ENCODE results near the gene TRIB2.
"Not testable (repeated sequence)": the region's sequence is repeated elsewhere in the genome, so short reads cannot be mapped to it uniquely, and the experiment has no call there.

The TRIB2 gene

DNA sequence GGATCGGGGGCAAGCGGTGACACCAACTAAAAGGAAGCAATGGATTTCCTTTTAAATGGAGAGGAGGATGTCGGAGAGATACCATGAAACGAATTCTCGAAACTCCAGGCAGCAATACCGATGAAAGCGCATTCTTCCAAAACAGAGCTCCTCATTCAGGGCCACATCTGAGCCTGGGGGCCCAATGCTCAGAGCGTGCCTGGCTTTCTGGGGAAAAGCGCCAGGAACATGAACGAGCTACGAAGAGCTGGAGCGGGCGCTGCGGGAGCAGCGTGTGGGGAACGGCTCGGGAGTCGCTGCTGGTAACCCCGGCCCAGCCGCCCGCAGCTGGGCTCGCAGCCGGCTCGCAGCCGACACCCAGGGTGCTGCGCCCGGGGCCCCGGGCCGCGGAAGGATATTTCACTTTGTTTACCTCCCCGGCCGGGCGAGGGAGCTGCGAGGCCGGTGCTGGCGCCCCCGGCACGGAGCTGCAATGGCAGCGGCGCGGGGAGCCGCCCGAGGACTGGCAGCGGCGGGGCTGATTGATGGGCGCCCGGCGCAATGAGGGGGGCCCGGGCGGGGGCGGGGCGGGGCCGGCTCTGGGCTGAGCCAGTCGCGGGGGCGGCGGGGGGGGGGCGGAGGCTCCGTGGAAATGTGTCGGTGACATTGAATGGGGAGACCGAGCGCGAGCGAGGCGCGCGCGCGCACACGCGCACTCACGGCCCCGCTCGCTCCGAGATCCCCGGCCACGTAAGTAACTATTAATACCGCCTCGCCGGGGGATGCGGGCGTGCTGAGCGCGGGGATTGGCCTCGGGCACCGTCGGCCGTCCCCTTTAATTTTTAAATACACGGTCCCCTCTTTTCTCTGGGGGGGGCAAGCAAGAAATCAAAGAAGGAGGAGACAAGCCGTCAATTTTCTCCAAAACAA is at the start of gene TRIB2:
Gene TRIB2 (plus strand): TSS at position 655 of the 909 bp plus-strand sequence. CDS start 1,372 bp downstream, outside the sequence.
- Histone ChIP-seq H3K9ac (ENCODE audit: low read depth, low read length) (peak within 1 kb of the TSS; percentile 96), H3K4me1 (ENCODE audit: insufficient read depth, low read length) (peaks cover 28% of the 10 kb centered on the region; the same call in 1 of the 2 replicates), H3K27me3 (ENCODE audit: insufficient read depth, low read length) (no peaks in the 10 kb centered on the region; the same call in 1 of the 2 replicates), H3K9me3 (ENCODE audit: insufficient read depth, low read depth, low read length) (no peaks in the 10 kb centered on the region), H3K36me3 (ENCODE audit: insufficient read depth, low read depth, low read length) (no peaks in the 10 kb centered on the region; the same call in 1 of the 2 replicates), H3K27ac (ENCODE audit: low read length) (peak within 1 kb of the TSS; percentile 63), H3K4me3 (ENCODE audit: low read length) (peak within 1 kb of the TSS; percentile 96)

GRCh38 chr2:12669036-12669435 is 47.7 kb upstream of the TRIB2 start:
- Histone ChIP-seq H3K4me3 (ENCODE audit: low read length) (no peak overlapping the region), H3K27ac (ENCODE audit: low read length) (no peak overlapping the region)

DNA sequence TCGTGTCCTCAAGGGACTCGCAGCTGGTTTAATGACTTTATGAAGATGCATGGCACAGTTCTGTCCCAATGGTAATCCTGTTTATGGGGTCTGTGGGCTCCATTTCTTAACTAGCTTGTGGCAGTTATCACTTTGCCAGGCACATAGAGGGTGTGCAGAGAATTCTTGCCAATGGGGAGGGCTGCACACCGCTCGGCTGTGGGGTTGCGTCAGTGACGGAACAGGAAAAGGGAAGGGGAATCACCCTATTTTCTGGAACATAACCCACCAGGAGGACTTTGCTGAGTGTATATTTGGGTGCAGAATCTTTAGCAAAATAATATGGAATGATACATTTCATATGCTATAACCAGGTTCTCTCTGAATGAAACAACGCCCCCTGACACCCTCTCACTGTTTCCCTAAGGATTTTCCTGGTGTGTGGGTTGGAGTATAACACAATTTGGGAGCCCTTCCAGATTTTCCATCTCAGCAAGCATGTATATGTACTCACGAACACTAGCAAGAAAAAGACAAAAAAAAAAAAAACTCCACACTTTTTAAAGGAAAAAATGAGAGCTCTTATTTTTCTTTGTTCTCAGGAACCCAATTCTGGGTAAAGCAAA is 43.9 kb upstream of the TRIB2 start:
- Histone ChIP-seq H3K27me3 (ENCODE audit: insufficient read depth, low read length) (no peaks in the 10 kb centered on the region), H3K36me3 (ENCODE audit: insufficient read depth, low read depth, low read length) (no peaks in the 10 kb centered on the region), H3K9ac (ENCODE audit: low read depth, low read length) (no peak overlapping the region), H3K9me3 (ENCODE audit: insufficient read depth, low read depth, low read length) (no peaks in the 10 kb centered on the region), H3K4me3 (ENCODE audit: low read length) (no peak overlapping the region), H3K27ac (ENCODE audit: low read length) (no peak overlapping the region), H3K4me1 (ENCODE audit: insufficient read depth, low read length) (no peaks in the 10 kb centered on the region)

More at GRCh38 chr2:12669036-12669435, 47.7 kb upstream of the TRIB2 start:
- Histone ChIP-seq H3K9me3 (ENCODE audit: insufficient read depth, low read depth, low read length) (peaks cover 17% of the 10 kb centered on the region; the same call in 1 of the 2 replicates), H3K36me3 (ENCODE audit: insufficient read depth, low read depth, low read length) (no peaks in the 10 kb centered on the region), H3K27me3 (ENCODE audit: insufficient read depth, low read length) (no peaks in the 10 kb centered on the region), H3K4me1 (ENCODE audit: insufficient read depth, low read length) (no peaks in the 10 kb centered on the region), H3K9ac (ENCODE audit: low read depth, low read length) (no peak overlapping the region)

GRCh38 chr2:12674644-12675328 is 42.0 kb upstream of the TRIB2 start:
- Histone ChIP-seq H3K4me3 (ENCODE audit: low read length) (no peak overlapping the region), H3K9ac (ENCODE audit: low read depth, low read length) (no peak overlapping the region), H3K27ac (ENCODE audit: low read length) (no peak overlapping the region), H3K27me3 (ENCODE audit: insufficient read depth, low read length) (no peaks in the 10 kb centered on the region), H3K9me3 (ENCODE audit: insufficient read depth, low read depth, low read length) (no peaks in the 10 kb centered on the region), H3K4me1 (ENCODE audit: insufficient read depth, low read length) (no peaks in the 10 kb centered on the region), H3K36me3 (ENCODE audit: insufficient read depth, low read depth, low read length) (no peaks in the 10 kb centered on the region)

DNA sequence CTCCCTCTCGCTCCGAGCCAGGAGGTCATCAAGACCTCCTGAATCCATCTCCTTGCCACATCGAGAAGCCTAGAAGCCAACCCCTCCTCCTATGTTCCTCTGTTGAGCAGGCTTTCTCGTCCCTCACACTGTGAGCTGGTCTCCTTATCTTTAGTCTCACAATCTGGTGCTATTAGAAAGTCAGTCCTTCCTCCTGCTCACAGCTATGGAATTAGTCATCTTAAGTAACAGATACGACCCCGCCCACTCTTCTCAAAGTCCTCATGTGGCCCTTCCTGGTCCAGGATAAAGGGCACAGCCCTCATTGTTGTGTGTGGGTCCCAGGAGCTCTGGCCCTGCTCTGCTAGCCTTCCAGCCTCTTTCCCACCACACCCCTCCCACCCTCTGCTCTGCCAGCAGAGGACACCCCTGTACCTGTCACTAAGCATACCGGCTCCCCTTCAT is 41.4 kb upstream of the TRIB2 start:
- Histone ChIP-seq H3K4me3 (ENCODE audit: low read length) (no peak overlapping the region), H3K27me3 (ENCODE audit: insufficient read depth, low read length) (no peaks in the 10 kb centered on the region), H3K9me3 (ENCODE audit: insufficient read depth, low read depth, low read length) (no peaks in the 10 kb centered on the region), H3K4me1 (ENCODE audit: insufficient read depth, low read length) (no peaks in the 10 kb centered on the region), H3K27ac (ENCODE audit: low read length) (no peak overlapping the region), H3K36me3 (ENCODE audit: insufficient read depth, low read depth, low read length) (no peaks in the 10 kb centered on the region), H3K9ac (ENCODE audit: low read depth, low read length) (no peak overlapping the region)

DNA sequence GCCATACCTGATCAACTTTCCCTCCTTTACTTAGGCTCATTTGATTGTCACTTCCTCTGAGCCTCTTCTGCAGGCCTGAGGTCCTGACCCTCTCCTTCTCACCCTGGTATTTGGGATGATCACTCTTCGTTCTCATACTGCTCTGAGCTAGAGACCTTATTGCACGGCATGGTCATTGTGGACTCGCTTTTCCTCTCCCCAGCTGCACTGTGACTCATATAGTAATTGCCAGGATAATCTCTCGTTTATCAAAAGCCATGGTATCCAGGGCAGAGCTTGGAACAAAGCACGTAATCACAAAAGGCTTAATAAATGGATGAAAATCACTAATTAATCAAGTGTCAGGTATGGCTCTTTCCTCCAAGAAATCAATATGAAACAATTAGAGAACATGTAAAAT is 40.9 kb upstream of the TRIB2 start:
- Histone ChIP-seq H3K27ac (ENCODE audit: low read length) (no peak overlapping the region), H3K4me3 (ENCODE audit: low read length) (no peak overlapping the region), H3K27me3 (ENCODE audit: insufficient read depth, low read length) (no peaks in the 10 kb centered on the region), H3K9me3 (ENCODE audit: insufficient read depth, low read depth, low read length) (no peaks in the 10 kb centered on the region), H3K36me3 (ENCODE audit: insufficient read depth, low read depth, low read length) (no peaks in the 10 kb centered on the region), H3K9ac (ENCODE audit: low read depth, low read length) (no peak overlapping the region), H3K4me1 (ENCODE audit: insufficient read depth, low read length) (no peaks in the 10 kb centered on the region)

DNA sequence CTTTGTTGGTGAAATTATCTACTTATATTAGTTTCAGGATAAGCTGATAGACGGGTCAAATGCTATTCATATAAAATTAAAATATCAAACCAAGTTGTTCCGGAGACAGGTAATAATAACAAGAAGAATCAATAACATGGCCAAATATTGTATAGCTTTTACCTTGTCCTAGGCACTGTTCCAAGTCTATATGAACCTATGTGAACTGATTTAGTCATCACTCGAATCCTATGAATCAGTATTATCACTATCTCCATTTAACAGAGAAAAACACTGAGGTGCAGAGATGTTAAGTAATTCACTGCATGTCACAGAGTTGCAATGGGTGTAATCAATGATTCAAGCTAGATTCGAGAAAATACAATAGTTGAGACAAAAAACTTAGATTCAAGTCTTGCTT is 40.0 kb upstream of the TRIB2 start:
- Histone ChIP-seq H3K36me3 (ENCODE audit: insufficient read depth, low read depth, low read length) (no peaks in the 10 kb centered on the region), H3K4me1 (ENCODE audit: insufficient read depth, low read length) (no peaks in the 10 kb centered on the region), H3K4me3 (ENCODE audit: low read length) (no peak overlapping the region), H3K27me3 (ENCODE audit: insufficient read depth, low read length) (no peaks in the 10 kb centered on the region), H3K9me3 (ENCODE audit: insufficient read depth, low read depth, low read length) (no peaks in the 10 kb centered on the region), H3K9ac (ENCODE audit: low read depth, low read length) (no peak overlapping the region), H3K27ac (ENCODE audit: low read length) (no peak overlapping the region)

DNA sequence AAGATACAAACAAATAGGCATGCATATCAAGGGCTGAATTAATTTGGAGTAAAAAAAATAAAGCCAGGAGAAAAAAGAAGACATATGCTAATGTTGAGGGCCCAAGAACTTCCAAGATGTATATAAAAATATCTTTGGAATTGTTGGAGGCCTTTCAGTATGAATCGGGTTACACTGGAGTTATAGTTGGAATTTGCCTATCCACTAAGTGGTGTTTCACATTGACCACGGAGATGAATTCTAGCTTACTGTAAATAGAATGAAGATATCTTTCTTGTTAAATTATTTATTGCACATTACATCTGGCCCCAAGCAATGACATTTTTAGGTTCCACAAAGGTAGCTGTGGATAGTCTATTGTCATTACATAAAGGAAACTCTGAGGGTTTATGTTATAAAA is 38.5 kb upstream of the TRIB2 start:
- Histone ChIP-seq H3K9ac (ENCODE audit: low read depth, low read length) (no peak overlapping the region), H3K27ac (ENCODE audit: low read length) (no peak overlapping the region), H3K4me1 (ENCODE audit: insufficient read depth, low read length) (peaks cover 3% of the 10 kb centered on the region; the same call in 1 of the 2 replicates), H3K27me3 (ENCODE audit: insufficient read depth, low read length) (no peaks in the 10 kb centered on the region), H3K36me3 (ENCODE audit: insufficient read depth, low read depth, low read length) (no peaks in the 10 kb centered on the region), H3K9me3 (ENCODE audit: insufficient read depth, low read depth, low read length) (no peaks in the 10 kb centered on the region), H3K4me3 (ENCODE audit: low read length) (no peak overlapping the region)

GRCh38 chr2:12679550-12680072 is 37.1 kb upstream of the TRIB2 start:
- no peak overlapping the region for H3K9ac ChIP-seq (ENCODE audit: low read depth, low read length)
- no peaks in the 10 kb centered on the region for H3K9me3 ChIP-seq (ENCODE audit: insufficient read depth, low read depth, low read length)
- H3K4me1 ChIP-seq (ENCODE audit: insufficient read depth, low read length) = peaks cover 7% of the 10 kb centered on the region; the same call in 1 of the 2 replicates
- H3K36me3 ChIP-seq (ENCODE audit: insufficient read depth, low read depth, low read length) = no peaks in the 10 kb centered on the region
- H3K27ac ChIP-seq (ENCODE audit: low read length) = no peak overlapping the region
- H3K4me3 ChIP-seq (ENCODE audit: low read length) = no peak overlapping the region
- no peaks in the 10 kb centered on the region for H3K27me3 ChIP-seq (ENCODE audit: insufficient read depth, low read length)

DNA sequence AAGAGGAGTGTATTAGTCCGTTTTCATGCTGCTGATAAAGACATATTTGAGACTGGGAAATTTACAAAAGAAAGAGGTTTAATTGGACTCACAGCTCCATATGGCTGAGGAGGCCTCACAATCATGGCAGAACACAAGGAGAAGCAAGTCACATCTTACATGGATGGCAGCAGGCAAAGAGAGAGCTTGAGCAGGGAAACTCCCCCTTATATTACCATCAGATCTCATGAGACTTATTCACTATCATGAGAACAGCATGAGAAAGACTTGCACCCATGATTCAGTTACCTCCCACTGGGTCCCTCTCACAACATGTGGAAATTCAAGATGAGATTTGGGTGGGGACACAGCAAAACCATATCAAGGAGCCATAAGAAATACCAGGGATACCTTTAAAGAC is 36.6 kb upstream of the TRIB2 start:
- H3K9ac ChIP-seq (ENCODE audit: low read depth, low read length); H3K36me3 ChIP-seq (ENCODE audit: insufficient read depth, low read depth, low read length); H3K27me3 ChIP-seq (ENCODE audit: insufficient read depth, low read length); H3K27ac ChIP-seq (ENCODE audit: low read length); H3K9me3 ChIP-seq (ENCODE audit: insufficient read depth, low read depth, low read length); H3K4me3 ChIP-seq (ENCODE audit: low read length): not testable (repeated sequence)
- peaks cover 12% of the 10 kb centered on the region; the same call in 1 of the 2 replicates for H3K4me1 ChIP-seq (ENCODE audit: insufficient read depth, low read length)

DNA sequence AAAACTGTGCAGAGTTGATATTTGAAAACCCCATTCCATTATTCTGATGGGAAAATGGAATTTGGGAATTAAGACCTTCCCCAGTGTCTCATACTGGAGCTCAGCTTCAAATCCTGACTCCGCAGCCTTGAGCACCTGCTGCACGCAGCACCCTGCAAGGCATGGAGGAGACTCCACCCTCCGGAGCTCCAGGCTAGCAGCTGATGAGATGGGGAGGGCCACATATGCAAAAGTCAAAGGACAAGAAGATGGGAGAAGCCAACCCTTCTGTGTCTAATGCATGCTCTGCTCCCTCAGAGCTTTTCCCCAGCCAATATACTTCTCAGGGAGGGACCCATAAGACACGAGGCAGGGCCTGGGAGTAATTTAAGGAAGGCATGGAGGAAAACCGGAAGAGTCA is 34.7 kb upstream of the TRIB2 start:
- H3K27me3 ChIP-seq (ENCODE audit: insufficient read depth, low read length) = no peaks in the 10 kb centered on the region
- no peak overlapping the region for H3K9ac ChIP-seq (ENCODE audit: low read depth, low read length)
- H3K9me3 ChIP-seq (ENCODE audit: insufficient read depth, low read depth, low read length) = no peaks in the 10 kb centered on the region
- H3K27ac ChIP-seq (ENCODE audit: low read length) = no peak overlapping the region
- peaks cover 15% of the 10 kb centered on the region; the same call in 1 of the 2 replicates for H3K4me1 ChIP-seq (ENCODE audit: insufficient read depth, low read length)
- H3K4me3 ChIP-seq (ENCODE audit: low read length) = no peak overlapping the region
- H3K36me3 ChIP-seq (ENCODE audit: insufficient read depth, low read depth, low read length) = no peaks in the 10 kb centered on the region
